MCF 10A (cell line): Measurements from ENCODE around the gene GIN1. TPM values are rescaled to one million over a fixed set of nuclear protein-coding genes. Genes with fewer than 3 reads are reported as not detected.

Source experiments
- BruUV-seq: library from RNA; stranded (reverse); fragments of 400-500 nt; replicated peaks from 2 replicates; lab custom pipeline; 2021; lab: Mats Ljungman, UMichigan
- CTCF ChIA-PET: fragments of 300-600 bp; sonication (Branson Sonifier 250); formaldehyde crosslinking; extraction: SDS; loops from one replicate; lab custom pipeline; 2021; ENCODE audit warnings: antibody characterized with exemption, inconsistent platforms; lab: Yijun Ruan, JAX
- POLR2A ChIA-PET: fragments of 300-600, 350-650 bp; sonication (Branson Sonifier 250); formaldehyde crosslinking; extraction: SDS; loops from one replicate; lab custom pipeline; 2020; ENCODE audit warnings: antibody characterized with exemption, inconsistent platforms; lab: Yijun Ruan, JAX
- DNase-seq: peaks from one replicate; pipeline ENCODE4 v3.0.0-alpha.2; 2018; ENCODE audit not compliant: unreplicated experiment
- H3K27ac Mint-ChIP-seq: one replicate; pipeline ENCODE4 v1.8.0; 2022; ENCODE audit warnings: mild to moderate bottlenecking, low read depth, mixed read lengths; ENCODE audit not compliant: unreplicated experiment
- H3K27me3 Mint-ChIP-seq: one replicate; pipeline ENCODE4 v1.8.0; 2022; ENCODE audit warnings: mixed read lengths; ENCODE audit not compliant: insufficient read depth, unreplicated experiment
- H3K36me3 Mint-ChIP-seq: one replicate; pipeline ENCODE4 v1.8.0; 2022; ENCODE audit warnings: mild to moderate bottlenecking, moderate library complexity, mixed read lengths; ENCODE audit not compliant: insufficient read depth, unreplicated experiment
- H3K4me1 Mint-ChIP-seq: one replicate; pipeline ENCODE4 v1.8.0; 2022; ENCODE audit warnings: mixed read lengths; ENCODE audit not compliant: insufficient read depth, unreplicated experiment
- H3K4me3 Mint-ChIP-seq: one replicate; pipeline ENCODE4 v1.8.0; 2022; ENCODE audit warnings: mild to moderate bottlenecking, moderate library complexity, mixed read lengths; ENCODE audit not compliant: unreplicated experiment
- H3K9me3 Mint-ChIP-seq: one replicate; pipeline ENCODE4 v1.8.0; 2022; ENCODE audit warnings: mixed read lengths; ENCODE audit not compliant: unreplicated experiment
- intact Hi-C: fragments of 100-400 bp; cut with micrococcal nuclease; formaldehyde crosslinking; loops from 2 replicates; pipeline ENCODE4 v1.14.1; 2022
- total RNA-seq: library from RNA; stranded (reverse); gene quantifications from 2 replicates; pipeline ENCODE4 v1.2.3, GENCODE V29; 2022
- TF ChIP-seq, protein P1 (sequence below): fragments of 200-600 bp; IDR thresholded peaks from one replicate; pipeline ENCODE4 v1.8.0; 2022; ENCODE audit warnings: antibody characterized with exemption, mild to moderate bottlenecking; ENCODE audit not compliant: unreplicated experiment

Gene GIN1
- total RNA-seq, 1 experiment from 2014 or later = 16.2 TPM

GRCh38 chr5:103041071-103041676 lies 78.8 kb downstream of the GIN1 start:
- intact Hi-C loops = loop anchor here (1.0 to 5.0 kb wide), 6 partner anchors 98 to 504 kb away; no protein-coding TSS in a partner anchor

DNA sequence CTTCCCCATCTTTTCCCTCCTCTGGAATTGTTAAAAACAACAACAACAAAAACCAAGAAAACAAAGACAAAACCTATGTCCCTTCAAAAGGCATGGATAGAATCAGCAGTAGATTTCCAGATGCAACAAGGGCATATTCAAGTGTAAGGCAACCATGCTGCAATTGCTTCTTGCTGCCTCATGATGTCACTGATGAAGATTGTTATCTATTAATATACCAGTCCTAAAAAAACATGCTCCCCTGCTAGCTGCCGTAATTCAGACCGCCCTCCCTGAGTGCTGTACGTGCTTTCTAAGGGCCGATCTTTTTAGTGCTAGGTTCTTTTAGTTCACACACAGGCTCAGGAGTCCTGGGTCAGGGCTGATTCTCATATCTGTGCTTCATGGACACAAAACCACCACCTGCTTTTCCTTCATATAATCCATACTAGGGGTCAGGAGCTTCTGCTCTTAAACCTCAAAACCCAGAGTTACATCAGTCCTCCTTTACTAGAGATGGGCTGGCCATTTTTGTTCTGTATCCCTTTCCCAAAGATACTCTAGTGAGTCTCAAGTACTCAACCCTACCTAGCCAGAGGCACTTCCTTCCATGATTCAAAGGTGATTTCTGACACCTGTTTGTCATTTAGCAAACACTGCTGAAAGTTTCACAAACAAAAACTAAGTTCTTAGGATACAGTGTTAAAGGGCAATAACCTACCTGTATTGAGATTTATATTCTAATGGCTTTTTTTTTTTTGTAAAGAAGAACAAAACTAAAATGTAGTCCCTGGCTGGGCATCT lies 82.1 kb downstream of the GIN1 start:
- CTCF ChIA-PET = interaction anchor here (0.7 kb wide), 2 partner anchors 241 to 275 kb away, joined by 3 to 4 read pairs; no protein-coding TSS in a partner anchor
- Mint-ChIP-seq H3K9me3 (no peaks in the 10 kb centered on the region), H3K27ac (no peak overlapping the region), H3K4me3 (no peak overlapping the region), H3K36me3 (no peaks in the 10 kb centered on the region), H3K4me1 (no peaks in the 10 kb centered on the region), H3K27me3 (no peaks in the 10 kb centered on the region)
- POLR2A ChIA-PET = no interaction called here
- BruUV-seq = no TSS peak
- TF ChIP-seq, protein P1, sequence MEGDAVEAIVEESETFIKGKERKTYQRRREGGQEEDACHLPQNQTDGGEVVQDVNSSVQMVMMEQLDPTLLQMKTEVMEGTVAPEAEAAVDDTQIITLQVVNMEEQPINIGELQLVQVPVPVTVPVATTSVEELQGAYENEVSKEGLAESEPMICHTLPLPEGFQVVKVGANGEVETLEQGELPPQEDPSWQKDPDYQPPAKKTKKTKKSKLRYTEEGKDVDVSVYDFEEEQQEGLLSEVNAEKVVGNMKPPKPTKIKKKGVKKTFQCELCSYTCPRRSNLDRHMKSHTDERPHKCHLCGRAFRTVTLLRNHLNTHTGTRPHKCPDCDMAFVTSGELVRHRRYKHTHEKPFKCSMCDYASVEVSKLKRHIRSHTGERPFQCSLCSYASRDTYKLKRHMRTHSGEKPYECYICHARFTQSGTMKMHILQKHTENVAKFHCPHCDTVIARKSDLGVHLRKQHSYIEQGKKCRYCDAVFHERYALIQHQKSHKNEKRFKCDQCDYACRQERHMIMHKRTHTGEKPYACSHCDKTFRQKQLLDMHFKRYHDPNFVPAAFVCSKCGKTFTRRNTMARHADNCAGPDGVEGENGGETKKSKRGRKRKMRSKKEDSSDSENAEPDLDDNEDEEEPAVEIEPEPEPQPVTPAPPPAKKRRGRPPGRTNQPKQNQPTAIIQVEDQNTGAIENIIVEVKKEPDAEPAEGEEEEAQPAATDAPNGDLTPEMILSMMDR = no peak
- intact Hi-C loops = no loop called here
- DNase-seq = no peak

More at GRCh38 chr5:103041071-103041676, 78.8 kb downstream of the GIN1 start:
- no peaks in the 10 kb centered on the region for H3K27me3 Mint-ChIP-seq
- no peaks in the 10 kb centered on the region for H3K36me3 Mint-ChIP-seq
- TF ChIP-seq, protein P1 = peak; percentile 53
- no peaks in the 10 kb centered on the region for H3K9me3 Mint-ChIP-seq
- H3K4me1 Mint-ChIP-seq = no peaks in the 10 kb centered on the region
- POLR2A ChIA-PET = no interaction called here
- H3K4me3 Mint-ChIP-seq = no peak overlapping the region
- H3K27ac Mint-ChIP-seq = no peak overlapping the region
- CTCF ChIA-PET = interaction anchor here (0.6 to 3.7 kb wide), 15 partner anchors 9 to 769 kb away, joined by 3 to 29 read pairs (median 5); no protein-coding TSS in a partner anchor
- BruUV-seq = no TSS peak
- DNase-seq = peak; percentile 59

DNA sequence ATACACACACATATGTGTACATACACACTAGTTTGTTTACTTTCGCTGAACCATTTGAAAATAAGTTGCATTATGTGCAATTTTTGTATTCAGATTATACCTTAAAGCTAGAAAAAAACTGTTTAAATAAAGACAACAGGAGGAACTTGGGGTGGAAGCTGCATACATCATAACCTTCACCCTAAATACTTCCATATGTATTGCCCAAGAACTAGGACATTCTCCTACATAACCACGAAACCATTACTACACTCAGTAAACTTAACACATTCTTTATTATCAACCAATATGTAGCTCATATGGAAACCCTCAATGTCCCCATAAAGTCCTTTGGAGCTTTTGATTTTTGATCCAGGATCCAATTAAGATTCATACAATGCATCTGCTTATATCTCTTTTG lies 83.3 kb downstream of the GIN1 start:
- H3K36me3 Mint-ChIP-seq = no peaks in the 10 kb centered on the region
- TF ChIP-seq, protein P1 = no peak
- no peak overlapping the region for H3K27ac Mint-ChIP-seq
- ChIA-PET POLR2A (no interaction called here), CTCF (interaction anchor here (0.8 to 1.4 kb wide), 4 partner anchors 103 to 455 kb away, joined by 3 to 4 read pairs (median 4); no protein-coding TSS in a partner anchor)
- no TSS peak for BruUV-seq
- H3K4me3 Mint-ChIP-seq = no peak overlapping the region
- no peaks in the 10 kb centered on the region for H3K27me3 Mint-ChIP-seq
- H3K9me3 Mint-ChIP-seq = no peaks in the 10 kb centered on the region
- no peaks in the 10 kb centered on the region for H3K4me1 Mint-ChIP-seq
- no peak for DNase-seq
- intact Hi-C loops = no loop called here

Other genes with a start within 250 kb of the GIN1 start
- 29.7 and 35.5 TPM in 2 replicates for gene PPIP5K2, start 163 bp upstream of the GIN1 start, total RNA-seq
- gene MACIR, start 138.6 kb upstream of the GIN1 start, total RNA-seq = 6.6 and 8.9 TPM in 2 replicates